Dermis blood vessel endothelial cell (primary cell): ENCODE measurements around the gene DPF1. TPM values are rescaled to one million over a fixed set of nuclear protein-coding genes. Genes with fewer than 3 reads are reported as not detected.

ENCODE experiments used
- DNase-seq: peaks from one replicate; pipeline ENCODE4 v3.0.0; 2010
- total RNA-seq: library from RNA; depleted of rRNA; stranded (reverse); fragments of >200 nt; gene quantifications from 2 replicates; pipeline ENCODE4 v1.2.3, GENCODE V29; 2014

DPF1 gene
- total RNA-seq, 1 donor from 2014 or later: 0.34 TPM

GRCh38 chr19:38196245-38196837 is 27.7 kb downstream of the DPF1 start:
- no peak for DNase-seq

DNA sequence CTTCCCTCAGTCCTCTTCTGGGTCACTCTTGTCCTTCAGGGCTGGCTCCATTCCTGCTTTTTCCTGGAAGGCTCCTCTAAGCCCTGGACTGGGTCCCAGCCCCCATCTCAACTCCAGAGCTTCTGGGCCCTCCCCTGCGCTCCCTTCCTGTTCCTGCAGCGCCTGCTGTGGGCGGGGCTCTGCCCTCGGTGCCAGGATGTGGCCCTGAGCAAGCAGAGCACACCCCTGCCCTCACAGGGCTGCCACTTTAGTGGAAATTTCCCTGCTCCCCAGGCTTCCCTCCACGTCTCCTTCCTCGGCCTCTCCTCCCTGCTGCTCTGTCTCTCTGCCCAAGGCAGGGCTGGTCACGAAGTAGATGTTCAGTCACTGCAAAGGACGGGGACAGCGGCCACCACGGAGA is 28.8 kb downstream of the DPF1 start:
- DNase-seq: no peak

- no peak for DNase-seq
These were observed 29.8 kb downstream of the DPF1 start for GRCh38 chr19:38194061-38194701.

DNA sequence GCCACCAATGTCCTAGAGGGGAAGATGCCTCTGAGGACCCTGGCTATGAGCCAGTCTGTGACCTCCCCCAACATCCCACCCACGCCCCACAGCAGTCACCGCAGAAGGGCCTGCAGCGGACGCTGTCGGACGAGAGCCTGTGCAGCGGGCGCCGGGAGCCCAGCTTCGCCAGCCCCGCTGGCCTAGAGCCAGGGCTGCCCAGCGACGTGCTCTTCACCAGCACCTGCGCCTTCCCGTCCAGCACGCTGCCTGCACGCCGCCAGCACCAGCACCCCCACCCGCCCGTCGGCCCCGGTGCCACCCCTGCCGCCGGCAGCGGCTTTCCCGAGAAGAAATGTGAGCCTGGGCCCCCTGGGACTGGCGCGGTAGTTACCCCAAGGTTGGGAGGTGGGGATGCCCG is 30.6 kb downstream of the DPF1 start:
- DNase-seq: no peak

DNA sequence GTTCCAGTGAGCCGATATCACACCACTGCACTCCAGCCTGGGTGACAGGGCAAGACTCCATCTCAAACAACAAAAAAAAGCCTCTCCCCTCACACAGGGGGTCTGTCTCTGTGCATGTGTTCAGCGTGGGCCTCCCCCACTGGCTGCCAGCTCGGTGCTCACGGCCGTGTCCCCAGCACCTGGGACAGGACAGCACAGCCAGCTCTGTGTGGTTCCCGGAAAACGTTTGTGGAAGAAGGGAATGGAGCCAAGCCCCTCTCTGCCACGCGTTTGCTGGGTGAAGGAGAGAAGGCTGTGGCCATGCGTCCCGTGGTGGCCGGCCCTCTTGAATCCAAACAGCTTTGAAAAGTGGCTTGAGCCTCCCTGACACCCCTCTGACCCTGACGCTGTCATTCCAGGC is 32.3 kb downstream of the DPF1 start:
- DNase-seq: no peak

GRCh38 chr19:38190793-38191192 is 33.2 kb downstream of the DPF1 start:
- DNase-seq: no peak

- DNase-seq: no peak
These were observed 34.0 kb downstream of the DPF1 start for GRCh38 chr19:38190061-38190460.

DNA sequence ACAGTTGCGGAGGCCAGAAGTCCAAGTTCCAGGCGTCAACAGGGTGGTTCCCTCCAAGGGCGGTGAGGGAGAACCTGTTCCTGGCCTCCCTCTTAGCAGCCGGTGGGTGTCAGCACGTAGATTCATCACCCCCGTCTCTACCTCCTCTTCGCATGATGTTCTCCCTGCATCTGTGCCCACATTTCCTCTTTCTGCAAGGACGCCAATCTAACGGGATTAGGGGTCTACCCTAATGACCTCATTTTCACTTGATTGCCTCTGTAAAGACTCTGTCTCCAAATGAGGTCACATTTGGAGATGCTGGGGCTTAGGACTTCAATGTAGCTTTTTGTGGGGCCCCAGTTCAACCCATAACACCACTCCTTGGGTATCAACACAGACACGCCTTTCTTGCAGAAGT is 38.5 kb downstream of the DPF1 start:
- no peak for DNase-seq

DNA sequence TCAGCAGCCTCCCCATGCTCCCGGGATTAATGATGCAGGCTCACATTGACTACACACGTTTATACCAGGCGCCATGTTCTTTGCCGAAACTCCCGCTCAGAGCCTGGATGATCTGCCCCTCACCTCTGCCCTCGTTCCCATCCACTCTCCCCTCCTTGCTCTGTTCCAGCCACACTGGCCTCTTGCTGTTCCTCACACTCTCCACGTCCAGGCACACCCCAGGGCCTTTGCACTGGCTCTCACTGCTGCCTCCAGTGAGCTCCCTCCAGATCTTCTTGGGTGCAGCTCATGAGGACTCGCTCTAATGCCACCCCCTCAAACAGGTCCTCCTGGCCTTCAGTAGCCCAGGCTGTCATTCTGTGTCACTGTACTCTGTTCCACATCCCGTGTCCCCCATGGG is 39.2 kb downstream of the DPF1 start:
- DNase-seq: no peak

DNA sequence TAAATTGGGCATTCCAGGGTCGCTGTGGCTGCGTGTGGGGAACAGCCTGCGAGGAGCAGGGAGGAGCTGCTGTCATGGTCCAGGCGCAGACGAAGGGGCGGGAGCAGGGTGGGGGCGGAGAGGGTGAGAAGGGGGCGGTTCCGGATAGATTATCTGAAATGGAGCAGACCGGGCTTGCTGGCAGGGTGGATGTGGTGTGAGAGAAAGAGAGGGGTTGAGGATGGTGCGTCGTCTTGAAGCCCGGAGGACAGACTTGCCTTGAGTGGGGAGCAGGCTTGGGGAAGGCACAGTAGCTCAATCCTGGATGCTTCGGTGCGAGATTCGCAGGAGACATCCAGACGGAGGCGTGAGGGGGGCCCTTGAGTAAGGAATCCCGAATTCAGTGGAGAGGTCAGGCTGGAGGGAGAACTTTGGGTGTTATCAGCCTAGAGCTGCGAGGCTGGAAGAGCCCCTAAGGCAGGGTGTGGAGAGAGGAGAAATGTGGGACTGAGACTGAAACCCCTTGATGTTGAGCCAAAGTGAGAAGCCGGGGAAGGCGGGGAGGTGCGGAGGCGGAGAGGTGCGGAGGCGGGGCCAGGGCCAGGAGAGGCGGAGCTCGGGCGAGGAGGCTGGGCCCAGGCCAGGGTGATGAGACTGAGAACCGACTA is 40.6 kb downstream of the DPF1 start:
- DNase-seq: no peak

DNA sequence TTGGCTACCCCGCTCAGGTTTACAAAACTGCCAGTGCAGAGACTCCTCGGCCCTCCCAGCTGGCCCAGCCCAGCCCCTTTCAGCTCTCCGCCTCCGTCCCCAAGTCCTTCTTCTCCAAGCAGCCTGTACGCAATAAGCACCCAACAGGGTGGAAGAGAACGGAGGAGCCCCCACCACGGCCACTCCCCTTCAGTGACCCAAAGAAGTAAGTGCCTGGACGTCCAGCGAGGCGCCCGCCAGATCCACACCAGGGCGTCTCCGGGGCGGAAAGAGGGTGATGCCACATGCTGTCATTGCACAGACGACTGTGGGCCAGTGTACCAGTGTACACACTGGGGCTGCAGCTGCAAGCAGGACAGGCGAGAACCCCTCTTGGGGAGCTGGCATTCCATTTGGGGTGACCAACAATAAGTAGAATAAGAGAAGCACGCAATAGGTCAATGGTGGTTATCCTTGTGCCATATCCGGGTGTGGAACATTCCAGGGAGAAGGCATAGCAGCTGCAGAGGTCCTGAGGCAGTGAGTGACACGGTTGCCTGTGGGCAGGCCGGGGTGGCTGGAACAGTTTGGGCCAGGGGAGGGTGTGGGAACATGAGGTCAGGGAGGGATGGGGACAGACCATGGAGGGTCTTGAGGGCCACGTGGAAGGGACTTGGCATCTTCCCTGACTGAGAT is 41.3 kb downstream of the DPF1 start:
- no peak for DNase-seq

- DNase-seq: no peak
These were observed 44.0 kb downstream of the DPF1 start for GRCh38 chr19:38180071-38180470.

- DNase-seq: no peak
These were observed 48.6 kb downstream of the DPF1 start for GRCh38 chr19:38175422-38175821.

- DNase-seq: peak; percentile 68
These were observed 50.6 kb downstream of the DPF1 start for GRCh38 chr19:38173291-38174041.

DNA sequence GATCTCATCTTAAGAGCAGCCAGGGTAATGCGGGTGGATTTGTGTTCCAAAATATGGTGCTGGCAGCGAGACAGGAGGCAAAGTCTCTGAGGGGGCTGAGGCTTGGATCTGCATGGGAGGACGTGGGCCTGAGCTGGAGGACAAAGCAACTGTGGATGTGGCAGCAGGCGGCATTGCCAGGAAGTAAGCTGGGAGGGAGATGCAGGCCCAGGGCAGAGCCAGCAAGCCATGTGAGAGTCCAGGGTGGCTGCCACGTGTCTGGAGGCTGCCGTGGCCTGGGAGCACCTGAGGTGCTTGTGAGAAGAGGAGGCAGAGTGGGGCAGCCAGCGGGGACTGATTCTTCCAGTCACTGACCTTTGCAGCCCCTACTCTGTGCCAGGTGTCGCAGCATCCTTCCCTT is 52.0 kb downstream of the DPF1 start:
- no peak for DNase-seq

GRCh38 chr19:38170334-38170733 is 53.7 kb downstream of the DPF1 start:
- DNase-seq: no peak

GRCh38 chr19:38168637-38169036 is 55.4 kb downstream of the DPF1 start:
- no peak for DNase-seq

- no peak for DNase-seq
These were observed 58.7 kb downstream of the DPF1 start for GRCh38 chr19:38165335-38165734.

GRCh38 chr19:38164526-38164925 is 59.5 kb downstream of the DPF1 start:
- DNase-seq: no peak

DNA sequence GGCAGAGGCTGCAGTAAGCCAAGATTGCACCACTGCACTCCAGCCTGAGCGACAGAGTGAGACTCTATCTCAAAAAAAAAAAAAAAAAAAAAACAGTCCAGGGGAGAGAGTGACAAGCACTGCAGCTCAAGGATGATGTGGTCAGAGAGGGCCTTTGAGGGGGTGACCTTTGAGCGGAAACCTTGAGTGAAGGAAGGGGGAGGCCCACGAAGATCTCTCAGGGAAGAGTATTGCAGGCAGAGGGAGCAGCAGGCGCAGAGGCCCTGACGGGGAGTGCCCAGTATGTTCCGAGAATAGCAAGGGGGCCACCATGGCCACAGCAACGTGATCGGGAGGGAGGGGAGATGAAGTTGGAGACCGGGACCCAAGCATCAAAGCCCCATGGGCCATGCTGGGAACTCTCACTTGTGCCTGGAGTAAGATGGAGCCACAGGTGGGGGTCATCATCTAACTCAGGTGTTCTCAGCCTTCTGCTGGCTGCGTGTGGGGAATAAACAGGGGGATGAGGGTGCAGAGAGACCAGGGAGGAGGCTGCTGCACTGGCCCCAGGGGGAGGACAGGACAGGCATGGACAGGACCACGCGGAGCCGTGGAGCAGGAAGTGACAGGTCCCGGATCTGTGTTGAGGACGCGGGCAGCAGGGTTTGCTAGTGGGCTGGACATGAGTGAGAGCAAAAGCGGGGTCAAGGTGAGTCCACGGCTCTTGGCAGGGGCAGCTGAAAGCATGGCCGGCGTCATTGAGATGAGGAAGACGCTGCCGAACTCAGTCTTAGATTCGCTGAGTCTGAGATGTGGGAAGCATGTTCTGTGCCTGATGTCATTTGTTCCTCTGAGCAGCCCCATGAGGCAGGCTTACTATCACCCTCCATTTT is 60.4 kb downstream of the DPF1 start:
- DNase-seq: no peak

DNA sequence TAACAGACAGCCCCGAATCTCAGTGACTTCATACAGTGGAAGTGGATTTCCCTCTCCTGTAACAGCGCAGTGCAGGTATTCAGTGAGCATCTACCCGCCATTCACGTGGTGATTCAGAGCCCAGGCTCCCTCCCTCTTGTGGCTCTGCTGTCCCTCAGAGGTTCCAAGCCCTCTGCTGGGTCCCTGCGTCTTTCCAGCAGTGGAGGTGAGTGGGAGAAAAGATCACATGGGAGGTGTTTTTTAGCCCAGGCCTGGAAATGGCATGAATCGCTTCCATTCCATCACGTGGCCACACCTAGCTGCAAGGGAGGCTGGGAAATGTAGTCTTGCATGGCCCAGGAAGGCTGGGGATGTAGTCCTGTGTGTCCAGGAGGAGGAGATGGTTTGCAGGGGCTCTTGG is 61.4 kb downstream of the DPF1 start:
- DNase-seq: no peak

GRCh38 chr19:38162094-38162493 is 61.9 kb downstream of the DPF1 start:
- DNase-seq: no peak
